Muscle layer of duodenum (tissue), 2 donors: ENCODE results near the gene MARCHF6.
"Not testable (repeated sequence)": the region's sequence is repeated elsewhere in the genome, so short reads cannot be mapped to it uniquely, and the experiment has no call there.

Experiments used
- H3K27ac ChIP-seq: one replicate; pipeline ENCODE4 v1.7.0; 2013; ENCODE audit warnings: mild to moderate bottlenecking, low read length
- H3K27me3 ChIP-seq: one replicate; pipeline ENCODE4 v1.7.0; 2013; ENCODE audit warnings: low read depth, mild to moderate bottlenecking, control low read depth, low read length
- H3K36me3 ChIP-seq, 2 donors: one replicate each; pipeline ENCODE4 v1.7.0; 2013; ENCODE audit warnings: low read length in 2 of 2, control low read depth in 1 of 2, mild to moderate bottlenecking in 1 of 2; ENCODE audit not compliant: insufficient read depth in 2 of 2, control insufficient read depth in 1 of 2
- H3K4me1 ChIP-seq, 2 donors: one replicate each; pipeline ENCODE4 v1.7.0; 2013; ENCODE audit warnings: low read length in 2 of 2, mild to moderate bottlenecking in 2 of 2, control low read depth in 1 of 2, moderate library complexity in 1 of 2; ENCODE audit not compliant: insufficient read depth in 2 of 2, control insufficient read depth in 1 of 2
- H3K4me3 ChIP-seq, 2 donors: one replicate each; pipeline ENCODE4 v1.7.0; 2013; ENCODE audit warnings: low read length in 2 of 2, low read depth in 1 of 2, mild to moderate bottlenecking in 1 of 2
- H3K9me3 ChIP-seq, 2 donors: one replicate each; pipeline ENCODE4 v1.7.0; 2013; ENCODE audit warnings: low read length in 2 of 2, control low read depth in 1 of 2, mild to moderate bottlenecking in 1 of 2; ENCODE audit not compliant: control insufficient read depth in 1 of 2
- donor health status: healthy.

MARCHF6 gene

DNA sequence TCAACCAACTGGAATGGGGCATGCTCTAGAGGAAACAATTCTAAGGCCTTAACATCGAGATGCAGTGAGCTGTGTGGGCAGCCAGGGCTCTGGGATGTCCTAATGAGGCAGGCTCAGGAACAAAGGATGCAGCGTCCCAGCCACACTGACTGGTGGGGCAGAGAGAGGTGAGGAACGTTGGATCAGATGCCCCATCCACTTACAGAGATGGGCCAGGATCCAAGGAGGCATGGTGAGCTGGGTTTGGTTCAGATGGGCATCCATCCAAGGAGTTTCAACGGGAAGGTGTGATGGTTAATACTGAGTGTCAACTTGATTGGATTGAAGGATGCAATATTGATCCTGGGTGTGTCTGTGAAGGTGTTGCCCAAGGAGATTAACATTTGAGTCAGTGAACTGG lies 15.5 kb upstream of the MARCHF6 start:
- no peaks in the 10 kb centered on the region for H3K36me3 ChIP-seq
- H3K4me3 ChIP-seq = no peak overlapping the region
- H3K4me1 ChIP-seq = no peaks in the 10 kb centered on the region
- no peaks in the 10 kb centered on the region for H3K27me3 ChIP-seq
- H3K9me3 ChIP-seq = no peaks in the 10 kb centered on the region
- H3K27ac ChIP-seq = no peak overlapping the region

DNA sequence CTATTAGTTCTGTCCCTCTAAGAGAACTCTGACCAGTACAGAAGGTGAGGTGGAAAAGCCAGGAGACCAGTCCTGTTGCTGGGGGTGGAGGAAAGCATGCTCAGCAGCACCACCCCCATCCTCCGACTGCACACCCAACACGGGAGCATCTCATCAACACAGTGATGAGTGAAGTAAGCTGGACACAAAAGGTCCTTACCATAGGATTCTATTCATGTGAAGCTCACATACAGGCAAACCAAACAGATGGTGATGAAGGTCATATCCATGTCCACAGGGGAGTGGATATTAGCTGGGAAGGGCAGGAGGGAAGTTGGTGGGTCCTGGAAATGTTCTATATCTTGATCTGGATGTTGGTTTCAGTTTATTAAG lies 14.8 kb upstream of the MARCHF6 start:
- Histone ChIP-seq H3K4me1 (no peaks in the 10 kb centered on the region), H3K27ac (no peak overlapping the region), H3K9me3 (no peaks in the 10 kb centered on the region), H3K4me3 (no peak overlapping the region), H3K27me3 (no peaks in the 10 kb centered on the region), H3K36me3 (no peaks in the 10 kb centered on the region)

DNA sequence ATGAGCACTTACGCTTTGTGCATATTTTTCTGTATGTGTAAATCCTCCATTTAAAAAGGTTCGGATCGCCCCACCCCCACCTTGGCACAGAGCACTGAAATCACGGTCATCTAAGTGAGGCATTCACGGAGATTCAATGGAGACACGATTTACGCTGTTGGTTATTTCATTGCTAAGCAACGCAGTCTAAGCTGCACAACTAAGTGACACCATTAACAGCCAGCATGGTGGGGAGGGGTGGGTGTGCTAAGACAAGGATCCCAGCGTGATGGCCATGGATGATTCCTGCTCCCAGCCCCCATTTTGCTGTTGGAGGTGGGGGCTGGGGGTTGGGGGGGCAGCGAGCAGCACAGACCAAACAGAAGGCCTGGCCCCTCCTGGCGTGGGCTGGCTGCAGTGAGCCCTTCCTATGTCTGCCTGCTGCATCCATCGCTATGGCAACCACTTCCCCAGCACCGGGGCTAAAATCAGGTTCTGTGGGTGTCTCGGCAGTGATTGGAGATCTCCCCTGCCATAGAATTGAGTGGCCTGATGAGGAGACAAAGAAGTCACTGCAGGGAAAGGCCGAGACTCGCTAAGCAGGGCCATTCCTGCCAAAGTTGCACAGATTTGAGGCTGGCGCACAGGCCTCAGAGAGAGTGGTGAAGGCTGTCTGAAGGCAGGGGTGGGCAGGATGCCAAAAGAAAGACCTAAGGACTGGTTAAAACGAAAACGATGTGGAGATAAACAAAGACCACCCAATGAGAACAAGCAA lies 14.3 kb upstream of the MARCHF6 start:
- Histone ChIP-seq H3K4me1 (no peaks in the 10 kb centered on the region), H3K9me3 (no peaks in the 10 kb centered on the region), H3K27ac (no peak overlapping the region), H3K36me3 (no peaks in the 10 kb centered on the region), H3K27me3 (no peaks in the 10 kb centered on the region), H3K4me3 (no peak overlapping the region)

DNA sequence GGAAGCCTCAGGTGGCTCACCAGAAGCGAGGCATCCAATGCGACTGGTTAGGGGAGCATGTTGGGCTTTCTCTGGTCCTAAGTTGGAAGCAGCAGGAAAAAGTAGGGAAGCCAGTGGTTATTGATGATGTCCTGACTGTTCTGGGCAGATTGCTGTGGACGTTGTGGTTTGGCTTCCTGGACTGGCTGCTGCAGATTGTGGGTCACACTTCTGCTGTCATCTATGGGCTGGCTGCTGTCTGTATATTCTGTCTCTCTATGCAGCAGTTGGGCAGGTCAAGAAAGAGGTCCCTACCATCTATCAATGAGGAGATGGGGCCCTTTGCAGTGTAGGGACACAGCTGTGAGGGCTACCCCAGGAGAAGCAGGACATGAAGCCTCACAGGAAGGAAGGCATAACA lies 13.5 kb upstream of the MARCHF6 start:
- no peak overlapping the region for H3K27ac ChIP-seq
- H3K9me3 ChIP-seq = no peaks in the 10 kb centered on the region
- H3K36me3 ChIP-seq = no peaks in the 10 kb centered on the region
- H3K4me3 ChIP-seq = no peak overlapping the region
- H3K27me3 ChIP-seq = no peaks in the 10 kb centered on the region
- no peaks in the 10 kb centered on the region for H3K4me1 ChIP-seq

DNA sequence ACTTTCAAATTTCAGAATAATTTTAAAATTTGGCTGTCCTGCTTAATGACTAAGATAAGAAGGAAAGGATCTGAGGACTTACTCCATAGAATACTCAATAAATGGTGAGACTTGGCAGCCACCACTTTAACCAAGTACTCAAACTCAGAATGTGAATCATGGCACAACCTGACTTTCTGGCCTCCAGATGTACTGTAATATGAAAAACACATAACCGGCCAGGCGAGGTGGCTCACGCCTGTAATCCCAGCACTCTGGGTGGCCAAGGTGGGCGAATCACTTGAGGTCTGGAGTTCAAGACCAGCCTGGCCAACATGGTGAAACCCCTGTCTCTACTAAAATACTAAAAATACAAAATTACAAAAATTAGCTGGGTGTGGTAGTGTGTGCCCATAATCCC lies 10.0 kb upstream of the MARCHF6 start:
- no peak overlapping the region for H3K27ac ChIP-seq
- no peak overlapping the region for H3K4me3 ChIP-seq
- H3K4me1 ChIP-seq = no peaks in the 10 kb centered on the region
- no peaks in the 10 kb centered on the region for H3K27me3 ChIP-seq
- H3K36me3 ChIP-seq = no peaks in the 10 kb centered on the region
- no peaks in the 10 kb centered on the region for H3K9me3 ChIP-seq

DNA sequence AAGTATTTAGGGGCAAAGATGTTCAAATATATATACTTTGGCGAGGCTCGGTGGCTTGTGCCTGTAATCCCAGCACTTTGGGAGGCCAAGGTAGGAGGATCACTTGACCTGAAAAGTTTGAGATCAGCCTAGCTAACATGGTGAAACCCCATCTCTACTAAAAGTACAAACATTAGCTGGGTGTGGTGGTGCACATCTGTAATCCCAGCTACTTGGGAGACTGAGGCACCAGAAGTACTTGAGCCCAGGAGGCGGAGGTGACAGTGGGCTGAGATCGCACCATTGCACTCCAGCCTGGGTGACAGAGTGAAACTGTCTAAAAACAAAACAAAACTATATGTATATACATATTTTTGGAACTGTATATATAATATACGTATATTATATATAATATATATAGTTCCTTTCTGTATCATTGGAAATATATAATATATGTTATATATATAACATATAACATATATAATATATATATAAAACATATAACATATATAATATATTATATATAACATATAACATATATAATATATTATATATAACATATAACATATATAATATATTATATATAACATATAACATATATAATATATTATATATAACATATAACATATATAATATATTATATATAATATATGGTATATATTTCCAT lies 8.9 kb upstream of the MARCHF6 start:
- H3K4me3 ChIP-seq, H3K27me3 ChIP-seq: not testable (repeated sequence)

DNA sequence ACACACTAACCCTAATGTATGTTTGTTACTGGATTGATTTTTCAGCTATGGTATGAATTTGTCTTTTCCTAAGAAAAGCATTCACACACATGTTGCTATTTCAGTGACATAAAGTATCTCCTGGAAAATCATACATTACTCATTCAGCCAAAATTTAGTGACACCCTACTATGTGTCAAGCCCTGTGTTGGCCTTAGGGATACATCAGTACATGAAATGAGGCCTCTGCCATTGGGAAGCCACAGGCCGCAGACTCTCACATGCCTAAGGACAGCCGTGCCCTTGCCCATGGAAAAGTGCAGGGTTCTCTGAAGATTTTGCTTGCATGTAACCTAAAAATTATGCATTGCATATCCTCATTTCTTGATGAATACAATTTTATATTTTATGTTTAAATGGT lies 5.2 kb upstream of the MARCHF6 start:
- no peak overlapping the region for H3K4me3 ChIP-seq
- no peaks in the 10 kb centered on the region for H3K9me3 ChIP-seq
- no peaks in the 10 kb centered on the region for H3K27me3 ChIP-seq
- H3K4me1 ChIP-seq = no peaks in the 10 kb centered on the region
- no peaks in the 10 kb centered on the region for H3K36me3 ChIP-seq
- H3K27ac ChIP-seq = no peak overlapping the region

More for the DNA sequence above, 8.9 kb upstream of the MARCHF6 start:
- not testable (repeated sequence) for H3K36me3 ChIP-seq, H3K9me3 ChIP-seq, H3K27ac ChIP-seq, H3K4me1 ChIP-seq

DNA sequence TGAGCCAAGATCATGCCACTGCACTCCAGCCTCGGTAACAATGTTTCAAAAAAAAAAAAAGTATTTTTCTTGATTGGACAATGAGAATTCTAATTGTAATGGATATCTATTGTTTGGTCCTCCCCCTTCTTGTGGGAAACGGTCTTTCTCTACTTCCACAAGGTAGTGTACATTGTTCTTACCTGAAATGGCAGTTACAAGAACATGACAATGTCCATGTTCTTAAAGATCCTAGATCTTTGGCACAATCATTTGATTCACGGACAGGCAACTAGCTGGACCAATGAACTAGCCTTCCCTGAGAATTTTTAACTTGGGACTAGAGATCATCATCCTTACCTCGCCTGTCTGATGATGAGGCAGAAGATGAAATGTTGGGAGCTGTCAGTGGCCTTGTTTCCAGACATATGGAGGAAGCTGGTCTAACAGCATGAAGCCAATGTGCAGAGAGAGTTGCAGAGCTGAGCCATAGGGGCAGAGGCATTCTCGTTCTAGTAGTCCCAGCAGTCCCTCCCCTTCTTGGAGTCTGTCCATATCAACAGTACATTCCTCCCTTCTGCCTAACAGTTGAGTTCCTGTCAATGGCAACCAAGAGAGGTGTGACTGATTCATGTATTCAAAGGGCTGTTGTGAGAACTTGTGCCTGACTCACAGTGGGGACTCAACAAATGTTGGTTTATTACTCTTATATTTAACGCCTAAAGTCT lies 2.1 kb upstream of the MARCHF6 start:
- Histone ChIP-seq H3K36me3 (no peaks in the 10 kb centered on the region), H3K27me3 (no peaks in the 10 kb centered on the region), H3K4me3 (no peak overlapping the region), H3K27ac (no peak overlapping the region), H3K4me1 (peaks cover 0 to under 1% of the 10 kb centered on the region in 2 donors), H3K9me3 (no peaks in the 10 kb centered on the region)

DNA sequence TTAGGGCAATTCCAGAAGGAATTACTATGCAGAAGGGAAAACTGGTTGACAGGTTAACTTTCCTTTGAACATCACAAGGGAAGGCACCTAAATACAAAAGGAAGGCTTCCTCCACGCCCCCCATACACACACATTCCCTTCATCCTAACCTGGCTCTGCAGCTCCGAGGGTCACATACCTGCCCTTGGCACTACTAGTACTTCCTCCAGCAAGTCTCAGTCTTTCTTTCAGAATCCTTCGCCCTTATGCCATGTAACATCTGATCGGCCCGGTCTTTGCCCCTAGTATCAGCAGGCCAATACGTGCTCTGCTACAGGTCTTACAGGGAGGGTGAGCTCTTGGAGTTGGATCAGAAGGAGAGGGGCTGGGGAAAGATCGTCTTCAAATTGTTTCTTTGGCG lies 1.6 kb upstream of the MARCHF6 start:
- no peak overlapping the region for H3K4me3 ChIP-seq
- H3K36me3 ChIP-seq = no peaks in the 10 kb centered on the region
- H3K27ac ChIP-seq = no peak overlapping the region
- H3K4me1 ChIP-seq = peaks cover 0 to 6% of the 10 kb centered on the region in 2 donors
- H3K9me3 ChIP-seq = no peaks in the 10 kb centered on the region
- no peaks in the 10 kb centered on the region for H3K27me3 ChIP-seq

DNA sequence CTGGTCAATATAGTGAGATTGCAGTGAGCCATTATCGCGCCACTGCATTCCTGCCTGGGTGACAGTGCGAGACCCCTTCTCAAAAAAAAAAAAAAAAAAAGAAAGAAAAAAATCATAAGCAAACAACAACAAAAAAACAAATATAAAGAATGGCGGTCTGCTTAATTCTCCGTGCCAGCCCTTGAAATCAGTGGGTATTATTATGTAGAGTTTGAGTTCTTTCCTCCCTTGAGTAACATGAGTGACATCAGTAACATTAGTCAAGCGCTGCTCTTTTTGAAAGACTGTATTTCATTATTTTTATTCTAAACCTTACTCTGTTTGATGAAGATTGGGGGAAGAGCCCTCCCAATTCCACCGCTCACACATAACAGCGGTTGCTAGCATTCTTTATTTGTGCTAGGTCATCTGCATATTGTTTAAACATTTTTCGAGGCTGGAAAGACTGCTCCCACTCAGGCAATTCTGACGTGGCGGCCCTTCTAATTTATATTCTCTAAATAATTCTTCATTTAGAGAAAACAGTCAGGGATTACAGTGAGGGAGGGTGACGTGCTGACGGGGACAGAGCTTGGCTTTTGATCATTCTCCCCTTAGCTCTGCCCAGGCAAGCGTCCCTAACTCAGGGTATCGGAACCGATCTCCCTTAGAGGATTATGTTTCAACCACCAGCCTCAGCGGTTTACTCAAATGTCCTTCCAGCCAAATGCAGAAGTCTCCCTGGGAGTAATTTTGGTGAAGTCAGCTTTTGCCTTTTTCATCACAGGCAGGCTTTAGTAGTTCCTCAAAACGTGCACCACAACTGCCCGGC lies 860 bp upstream of the MARCHF6 start:
- no peaks in the 10 kb centered on the region for H3K9me3 ChIP-seq
- peak overlapping the region; percentile 96 for H3K27ac ChIP-seq
- H3K4me1 ChIP-seq = peaks cover 0 to 13% of the 10 kb centered on the region in 2 donors

More for the DNA sequence above, 860 bp upstream of the MARCHF6 start:
- Histone ChIP-seq H3K36me3 (no peaks in the 10 kb centered on the region), H3K4me3 (peak overlapping the region; percentile 83 to 85), H3K27me3 (no peaks in the 10 kb centered on the region)
